Measurements from ENCODE around the gene NCOA3. TPM values are rescaled to one million over a fixed set of nuclear protein-coding genes. Genes with fewer than 3 reads are reported as not detected.

NCOA3 gene
- total RNA-seq, 1 experiment from 2014 or later = 25.9 TPM

DNA sequence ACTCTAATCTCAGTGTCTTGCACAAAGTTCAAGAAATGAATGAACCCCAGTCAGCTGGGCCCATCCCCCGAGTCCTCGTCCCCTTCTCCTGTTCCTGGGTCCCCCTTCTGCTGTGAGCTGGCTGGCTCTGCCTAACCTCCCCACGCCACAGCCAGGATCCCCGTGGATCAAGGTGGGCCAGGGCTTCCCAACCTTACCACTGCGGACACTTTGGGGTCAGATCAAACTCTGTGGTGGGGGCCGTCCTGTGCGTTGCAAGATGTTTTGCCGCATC, 167.4 kb downstream of the NCOA3 start:
- H3K27me3 ChIP-seq (ENCODE audit: insufficient read depth, low read length) = no peaks in the 10 kb centered on the region
- TF ChIP-seq JUND (IDR thresholded peaks at IDR 0.05) = no peak
- no peak for TF ChIP-seq SIN3A (IDR thresholded peaks at IDR 0.05; ENCODE audit: low read depth)
- TF ChIP-seq POLR2AphosphoS5 (IDR thresholded peaks at IDR 0.05; ENCODE audit: low read depth, low read length) = no peak
- TF ChIP-seq TCF7L2 (IDR thresholded peaks at IDR 0.05; ENCODE audit: borderline replicate concordance, extremely low read depth, insufficient read depth, insufficient read length) = no peak
- no peak for TF ChIP-seq REST (IDR thresholded peaks at IDR 0.05; ENCODE audit: low read depth)
- TF ChIP-seq SP1 (IDR thresholded peaks at IDR 0.05; ENCODE audit: low read depth) = no peak
- no peak for TF ChIP-seq RAD21 (IDR thresholded peaks at IDR 0.05; ENCODE audit: low read depth)
- no peak for TF ChIP-seq ZNF274 (IDR thresholded peaks at IDR 0.05; ENCODE audit: low read depth, low read length)
- no peak for TF ChIP-seq EZH2 (IDR thresholded peaks at IDR 0.05)
- TF ChIP-seq CBX3 (IDR thresholded peaks at IDR 0.05; ENCODE audit: low read depth) = no peak
- no peak for TF ChIP-seq FOSL1 (IDR thresholded peaks at IDR 0.05; ENCODE audit: low read depth)
- TF ChIP-seq ATF3 (IDR thresholded peaks at IDR 0.05) = no peak
- TF ChIP-seq, protein P1, sequence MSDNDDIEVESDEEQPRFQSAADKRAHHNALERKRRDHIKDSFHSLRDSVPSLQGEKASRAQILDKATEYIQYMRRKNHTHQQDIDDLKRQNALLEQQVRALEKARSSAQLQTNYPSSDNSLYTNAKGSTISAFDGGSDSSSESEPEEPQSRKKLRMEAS (IDR thresholded peaks at IDR 0.05) = no peak
- no peak for TF ChIP-seq EZH2phosphoT487 (IDR thresholded peaks at IDR 0.05; ENCODE audit: borderline replicate concordance)
- no peak for TF ChIP-seq SRF (IDR thresholded peaks at IDR 0.05; ENCODE audit: low read depth)
- TF ChIP-seq ZBTB33 (IDR thresholded peaks at IDR 0.05; ENCODE audit: extremely low read depth, insufficient replicate concordance, low read length) = no peak
- H3K4me2 ChIP-seq (ENCODE audit: low read length) = no peak overlapping the region
- ChIA-PET POLR2A (no interaction called here), CTCF (no interaction called here), RAD21 (ENCODE audit: low non-redundant PET in 1 of 2, low total read pairs in 2 of 2, uncharacterized antibody in 2 of 2, unreplicated experiment in 2 of 2) (no interaction called here)
- no peaks in the 10 kb centered on the region for H3K36me3 ChIP-seq (ENCODE audit: control insufficient read depth in 1 of 2, insufficient read depth in 2 of 2, low read length in 2 of 2)
- no peaks in the 10 kb centered on the region for H3K79me2 ChIP-seq (ENCODE audit: insufficient read depth, low read length)
- no peaks in the 10 kb centered on the region for H3K9me2 ChIP-seq (ENCODE audit: insufficient read depth)
- H3K27ac ChIP-seq (ENCODE audit: low read depth, low read length) = no peak overlapping the region
- no peaks in the 10 kb centered on the region for H3K9me3 ChIP-seq (ENCODE audit: control insufficient read depth in 1 of 2, insufficient read depth in 1 of 2, low read depth in 1 of 2, low read length in 2 of 2)
- H3K9ac ChIP-seq (ENCODE audit: low read length) = no peak overlapping the region
- intact Hi-C loops (cut with micrococcal nuclease) = loop anchor here (10.0 kb wide), 1 partner anchor 626 kb away; no protein-coding TSS in a partner anchor
- H3K4me1 ChIP-seq (ENCODE audit: control insufficient read depth in 1 of 2, insufficient read depth in 2 of 2, low read length in 2 of 2) = peaks cover 0 to under 1% of the 10 kb centered on the region in 2 experiments; a peak in 1 of 4 replicates
- BruUV-seq (replicated peaks) = no TSS peak
- DNase-seq (ENCODE audit: low read depth, low spot score) (no peak), ATAC-seq (no peak)
- H2AFZ ChIP-seq (ENCODE audit: low read depth, low read length, poor library complexity, severe bottlenecking) = no peak overlapping the region
- no peak overlapping the region for H3K4me3 ChIP-seq (replicated peaks in 1 of 2; ENCODE audit: low read depth in 1 of 2, low read length in 2 of 2)
- H4K20me1 ChIP-seq (ENCODE audit: insufficient read depth) = no peaks in the 10 kb centered on the region

Data from HCT116 (cell line).